Neural progenitor cell (in vitro differentiated cells): ENCODE measurements around the gene PDHX.

ENCODE experiments used
- EZH2phosphoT487 ChIP-seq: fragments of 200-600 bp; sonication (generic); IDR thresholded peaks from 2 replicates; pipeline ENCODE4 v1.6.1; 2017; ENCODE audit warnings: antibody characterized with exemption
- TF ChIP-seq, protein P1 (sequence below): fragments of 200-600 bp; sonication (generic); IDR thresholded peaks from 2 replicates; pipeline ENCODE4 v1.5.1; 2017; ENCODE audit warnings: antibody characterized with exemption, mild to moderate bottlenecking

DNA sequence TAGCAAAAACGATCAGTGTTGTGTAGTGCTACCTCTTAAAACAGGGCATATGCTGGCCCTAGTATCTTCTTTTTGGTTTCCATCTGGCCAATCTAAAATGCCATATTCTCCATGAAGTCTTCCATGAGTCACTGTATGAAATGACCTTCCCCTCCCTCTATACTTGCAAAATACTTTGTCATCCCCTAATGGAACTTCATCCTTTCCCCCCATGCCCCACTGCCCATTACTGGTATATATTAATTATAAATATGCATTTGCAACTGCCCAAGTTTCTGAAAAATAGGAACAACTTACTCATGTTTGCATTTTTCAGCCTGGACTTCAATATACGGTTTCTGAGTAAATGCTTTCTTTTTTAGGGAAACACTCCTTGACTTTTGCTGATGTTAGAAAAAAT is 4.7 kb upstream of the PDHX start:
- TF ChIP-seq, protein P1, sequence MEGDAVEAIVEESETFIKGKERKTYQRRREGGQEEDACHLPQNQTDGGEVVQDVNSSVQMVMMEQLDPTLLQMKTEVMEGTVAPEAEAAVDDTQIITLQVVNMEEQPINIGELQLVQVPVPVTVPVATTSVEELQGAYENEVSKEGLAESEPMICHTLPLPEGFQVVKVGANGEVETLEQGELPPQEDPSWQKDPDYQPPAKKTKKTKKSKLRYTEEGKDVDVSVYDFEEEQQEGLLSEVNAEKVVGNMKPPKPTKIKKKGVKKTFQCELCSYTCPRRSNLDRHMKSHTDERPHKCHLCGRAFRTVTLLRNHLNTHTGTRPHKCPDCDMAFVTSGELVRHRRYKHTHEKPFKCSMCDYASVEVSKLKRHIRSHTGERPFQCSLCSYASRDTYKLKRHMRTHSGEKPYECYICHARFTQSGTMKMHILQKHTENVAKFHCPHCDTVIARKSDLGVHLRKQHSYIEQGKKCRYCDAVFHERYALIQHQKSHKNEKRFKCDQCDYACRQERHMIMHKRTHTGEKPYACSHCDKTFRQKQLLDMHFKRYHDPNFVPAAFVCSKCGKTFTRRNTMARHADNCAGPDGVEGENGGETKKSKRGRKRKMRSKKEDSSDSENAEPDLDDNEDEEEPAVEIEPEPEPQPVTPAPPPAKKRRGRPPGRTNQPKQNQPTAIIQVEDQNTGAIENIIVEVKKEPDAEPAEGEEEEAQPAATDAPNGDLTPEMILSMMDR, result no peak
- no peak for TF ChIP-seq EZH2phosphoT487
